HG03342 (cell line): ENCODE measurements around the gene TMEM19.

ENCODE experiments used
- ATAC-seq: cut with Tn5 transposase; IDR thresholded peaks from one replicate; pipeline ENCODE4 v1.9.1; 2021; ENCODE audit warnings: mild to moderate bottlenecking, moderate library complexity; ENCODE audit not compliant: unreplicated experiment

The TMEM19 gene

GRCh38 chr12:71685914-71686657 lies at the start of gene TMEM19:
Gene TMEM19, plus strand, starts transcription at chr12:71686082. Its CDS starts 599 bp downstream, at chr12:71686681.
- peak; percentile 90 for ATAC-seq

- ATAC-seq = peak; percentile 64
Measured at GRCh38 chr12:71636704-71637115, 49.2 kb upstream of the TMEM19 start.

- no peak for ATAC-seq
Measured at GRCh38 chr12:71638499-71638898, 47.4 kb upstream of the TMEM19 start.

- ATAC-seq = no peak
Measured at GRCh38 chr12:71639341-71639760, 46.5 kb upstream of the TMEM19 start.

GRCh38 chr12:71640316-71640715 lies 45.6 kb upstream of the TMEM19 start:
- ATAC-seq = no peak

- ATAC-seq = no peak
Measured at GRCh38 chr12:71641390-71641789, 44.5 kb upstream of the TMEM19 start.

GRCh38 chr12:71642264-71642663 lies 43.6 kb upstream of the TMEM19 start:
- peak; percentile 63 for ATAC-seq

GRCh38 chr12:71645268-71645667 lies 40.6 kb upstream of the TMEM19 start:
- no peak for ATAC-seq

- no peak for ATAC-seq
Measured at GRCh38 chr12:71646512-71646911, 39.4 kb upstream of the TMEM19 start.

- no peak for ATAC-seq
Measured at GRCh38 chr12:71648537-71648936, 37.3 kb upstream of the TMEM19 start.

- no peak for ATAC-seq
Measured at GRCh38 chr12:71649401-71649800, 36.5 kb upstream of the TMEM19 start.

- ATAC-seq = no peak
Measured at GRCh38 chr12:71652656-71653055, 33.2 kb upstream of the TMEM19 start.

GRCh38 chr12:71653137-71653536 lies 32.7 kb upstream of the TMEM19 start:
- no peak for ATAC-seq

GRCh38 chr12:71654200-71654599 lies 31.7 kb upstream of the TMEM19 start:
- no peak for ATAC-seq

GRCh38 chr12:71655495-71655894 lies 30.4 kb upstream of the TMEM19 start:
- ATAC-seq = no peak

- no peak for ATAC-seq
Measured at GRCh38 chr12:71655907-71656306, 30.0 kb upstream of the TMEM19 start.

- no peak for ATAC-seq
Measured at GRCh38 chr12:71656740-71657139, 29.1 kb upstream of the TMEM19 start.

- ATAC-seq = no peak
Measured at GRCh38 chr12:71661977-71662530, 23.8 kb upstream of the TMEM19 start.

GRCh38 chr12:71662849-71663560 lies 22.9 kb upstream of the TMEM19 start:
- peak; percentile 29 for ATAC-seq

GRCh38 chr12:71663561-71664410 lies 22.1 kb upstream of the TMEM19 start, which contains the start of the genes THAP2 and ZFC3H1:
Gene THAP2, plus strand, starts transcription at chr12:71664301. Its CDS starts 209 bp downstream, at chr12:71664510.
Gene ZFC3H1, minus strand, starts transcription at chr12:71663848. Its CDS starts 238 bp downstream, at chr12:71663610.
- ATAC-seq = peak; percentile 88
